Suprapubic skin (tissue), 4 donors: ENCODE measurements around the gene CHSY1. TPM values are rescaled to one million over a fixed set of nuclear protein-coding genes. Genes with fewer than 3 reads are reported as not detected.
A peak's percentile ranks its signal among the peaks of the same experiment; 100 is the strongest.

Experiments used
- DNase-seq, 2 donors: peaks; one replicate each; pipeline ENCODE4 v3.0.0-alpha.2; 2019; ENCODE audit warnings: low spot score in 2 of 2
- H3K27ac ChIP-seq: fragments of 200-600 bp; sonication (generic); one replicate; pipeline ENCODE4 v1.5.1; 2019
- H3K27me3 ChIP-seq: fragments of 200-600 bp; sonication (generic); one replicate; pipeline ENCODE4 v1.5.1; 2019
- H3K36me3 ChIP-seq: fragments of 200-600 bp; sonication (generic); one replicate; pipeline ENCODE4 v1.5.1; 2019
- H3K4me1 ChIP-seq: fragments of 200-600 bp; sonication (generic); one replicate; pipeline ENCODE4 v1.5.1; 2019
- H3K4me3 ChIP-seq: fragments of 200-600 bp; sonication (generic); one replicate; pipeline ENCODE4 v1.5.1; 2019; ENCODE audit warnings: mild to moderate bottlenecking
- H3K9me3 ChIP-seq: fragments of 200-600 bp; sonication (generic); one replicate; pipeline ENCODE4 v1.5.1; 2019
- CTCF ChIP-seq, 2 donors: fragments of 200-600 bp in 1 of 2; fragments of 450-650 bp in 1 of 2; sonication (generic) in 1 of 2; IDR thresholded peaks; one replicate each; pipeline ENCODE4 v1.5.1; 2016 to 2019; ENCODE audit warnings: antibody characterized with exemption in 2 of 2, mild to moderate bottlenecking in 1 of 2, moderate library complexity in 1 of 2
- EP300 ChIP-seq: sonication (generic); formaldehyde crosslinking; IDR thresholded peaks from one replicate; pipeline ENCODE4 v1.6.1; 2017; ENCODE audit warnings: antibody characterized with exemption
- POLR2A ChIP-seq, 2 donors: fragments of 450-650 bp; IDR thresholded peaks; one replicate each; pipeline ENCODE4 v1.6.1; 2017; ENCODE audit warnings: antibody characterized with exemption in 2 of 2, mild to moderate bottlenecking in 2 of 2, moderate library complexity in 2 of 2
- POLR2AphosphoS5 ChIP-seq, 3 donors: sonication (generic); formaldehyde crosslinking; IDR thresholded peaks; one replicate each; pipeline ENCODE4 v1.6.1; 2017; ENCODE audit warnings: antibody characterized with exemption in 3 of 3
- WGBS: methylation state at CpG from one replicate; pipeline ENCODE4 v1.1.5; 2018; 5-methylcytosine and 5-hydroxymethylcytosine counted together
- total RNA-seq, 4 donors: library from RNA; depleted of rRNA; stranded (reverse); fragments of >200 nt; gene quantifications; one replicate each; pipeline ENCODE4 v1.1.0, GENCODE V29; 2016

CHSY1 gene
- total RNA-seq, 4 donors from 2014 or later: 29.7 to 39.6 (median 30.5) TPM

GRCh38 chr15:101246391-101246790, 5.5 kb downstream of the CHSY1 start:
- DNase-seq: no peak
- Histone ChIP-seq H3K4me1 (peaks cover 84% of the 10 kb centered on the region), H3K27ac (peak overlapping the region; percentile 55), H3K9me3 (no peaks in the 10 kb centered on the region), H3K27me3 (no peaks in the 10 kb centered on the region), H3K36me3 (no peaks in the 10 kb centered on the region), H3K4me3 (no peak overlapping the region)
- no peak for TF ChIP-seq CTCF (IDR thresholded peaks at IDR 0.05)
- no peak for TF ChIP-seq EP300
- TF ChIP-seq POLR2A (IDR thresholded peaks at IDR 0.05): no peak
- TF ChIP-seq POLR2AphosphoS5 (IDR thresholded peaks at IDR 0.05): no peak
- 33% methylated on average over 6 of the region's 6 CpGs for WGBS

- Histone ChIP-seq H3K4me3 (no peak overlapping the region), H3K4me1 (peaks cover 90% of the 10 kb centered on the region), H3K27ac (no peak overlapping the region), H3K9me3 (no peaks in the 10 kb centered on the region), H3K27me3 (no peaks in the 10 kb centered on the region), H3K36me3 (no peaks in the 10 kb centered on the region)
- TF ChIP-seq CTCF (IDR thresholded peaks at IDR 0.05): no peak
- no peak for TF ChIP-seq POLR2A (IDR thresholded peaks at IDR 0.05)
- TF ChIP-seq POLR2AphosphoS5 (IDR thresholded peaks at IDR 0.05): no peak
- TF ChIP-seq EP300: no peak
- WGBS: 96% methylated on average over 14 of the region's 14 CpGs
- DNase-seq: no peak
These were observed 6.8 kb downstream of the CHSY1 start for GRCh38 chr15:101244889-101245668.

- Histone ChIP-seq H3K27ac (no peak overlapping the region), H3K36me3 (no peaks in the 10 kb centered on the region)
- 51% methylated on average over 7 of the region's 7 CpGs for WGBS
These were observed 7.6 kb downstream of the CHSY1 start for GRCh38 chr15:101244036-101244781.

GRCh38 chr15:101243420-101243819, 8.4 kb downstream of the CHSY1 start:
- WGBS: 93% methylated on average over 7 of the region's 9 CpGs
- no peak for DNase-seq
- TF ChIP-seq CTCF (IDR thresholded peaks at IDR 0.05) (no peak), POLR2AphosphoS5 (IDR thresholded peaks at IDR 0.05) (no peak), POLR2A (IDR thresholded peaks at IDR 0.05) (no peak), EP300 (no peak)
- H3K4me1 ChIP-seq: peaks cover 85% of the 10 kb centered on the region
- no peak overlapping the region for H3K27ac ChIP-seq
- no peak overlapping the region for H3K4me3 ChIP-seq
- no peaks in the 10 kb centered on the region for H3K9me3 ChIP-seq
- no peaks in the 10 kb centered on the region for H3K36me3 ChIP-seq
- no peaks in the 10 kb centered on the region for H3K27me3 ChIP-seq

More at GRCh38 chr15:101244036-101244781, 7.6 kb downstream of the CHSY1 start:
- H3K4me3 ChIP-seq: no peak overlapping the region
- peaks cover 89% of the 10 kb centered on the region for H3K4me1 ChIP-seq
- no peaks in the 10 kb centered on the region for H3K27me3 ChIP-seq
- H3K9me3 ChIP-seq: no peaks in the 10 kb centered on the region
- no peak for DNase-seq
- TF ChIP-seq CTCF (IDR thresholded peaks at IDR 0.05) (no peak), POLR2A (IDR thresholded peaks at IDR 0.05) (no peak), POLR2AphosphoS5 (IDR thresholded peaks at IDR 0.05) (no peak), EP300 (no peak)

- peak overlapping the region; percentile 33 for H3K27ac ChIP-seq
- WGBS: 47% methylated on average over 6 of the region's 6 CpGs
These were observed 8.9 kb downstream of the CHSY1 start for GRCh38 chr15:101242999-101243336.

More at GRCh38 chr15:101242999-101243336, 8.9 kb downstream of the CHSY1 start:
- H3K27me3 ChIP-seq: no peaks in the 10 kb centered on the region
- no peaks in the 10 kb centered on the region for H3K9me3 ChIP-seq
- no peak for TF ChIP-seq POLR2AphosphoS5 (IDR thresholded peaks at IDR 0.05)
- no peak for TF ChIP-seq POLR2A (IDR thresholded peaks at IDR 0.05)
- no peak for TF ChIP-seq CTCF (IDR thresholded peaks at IDR 0.05)
- TF ChIP-seq EP300: no peak
- no peak overlapping the region for H3K4me3 ChIP-seq
- H3K4me1 ChIP-seq: peaks cover 80% of the 10 kb centered on the region
- no peaks in the 10 kb centered on the region for H3K36me3 ChIP-seq
- DNase-seq: no peak
